ENCODE results near the gene PARD3B. TPM values are rescaled to one million over a fixed set of nuclear protein-coding genes. Genes with fewer than 3 reads are reported as not detected.
"Not testable (repeated sequence)": the region's sequence is repeated elsewhere in the genome, so short reads cannot be mapped to it uniquely, and the experiment has no call there.

The PARD3B gene
- total RNA-seq, 1 experiment from 2014 or later = 5.8 TPM

DNA sequence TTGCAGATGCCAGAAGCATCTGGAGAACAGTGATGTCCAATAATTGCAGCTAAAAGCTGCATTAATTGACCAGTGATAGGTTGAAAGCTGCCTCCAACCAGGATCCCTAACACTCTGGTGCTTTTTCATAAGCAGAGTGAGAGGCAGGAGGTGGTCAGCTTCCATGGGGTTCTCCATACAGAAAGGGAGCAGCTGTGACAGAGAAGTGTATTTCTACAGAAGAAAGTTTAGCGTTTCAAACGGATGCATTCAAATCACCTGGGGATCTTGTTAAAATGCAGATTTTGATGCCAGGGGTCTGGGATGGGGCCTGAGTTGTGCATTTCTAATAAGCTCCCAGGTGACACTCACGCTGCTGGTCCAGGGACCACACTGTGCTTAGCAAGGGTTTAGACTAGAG lies 920.5 kb downstream of the PARD3B start:
- DNase-seq (ENCODE audit: extremely low read depth, low read depth) = no peak

DNA sequence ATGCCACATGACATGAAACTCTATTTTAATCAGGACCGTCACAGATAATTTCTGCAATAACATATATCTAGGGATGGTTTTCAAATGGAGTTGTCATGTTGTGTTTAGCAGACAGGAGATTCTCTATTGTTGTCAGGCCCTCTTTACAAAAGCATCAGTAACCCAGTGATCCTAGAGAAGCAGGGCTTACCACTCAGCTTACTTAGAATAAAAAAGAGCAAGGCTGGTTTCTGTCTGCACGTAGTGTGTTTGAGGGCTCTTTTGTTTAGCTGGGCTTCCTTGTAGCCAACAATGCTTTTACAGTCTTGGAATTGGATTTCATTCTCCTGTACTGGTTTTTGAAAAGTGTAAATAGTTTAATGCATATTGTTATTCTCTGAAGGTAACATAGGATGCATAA lies 926.5 kb downstream of the PARD3B start:
- DNase-seq (ENCODE audit: extremely low read depth, low read depth) = no peak

DNA sequence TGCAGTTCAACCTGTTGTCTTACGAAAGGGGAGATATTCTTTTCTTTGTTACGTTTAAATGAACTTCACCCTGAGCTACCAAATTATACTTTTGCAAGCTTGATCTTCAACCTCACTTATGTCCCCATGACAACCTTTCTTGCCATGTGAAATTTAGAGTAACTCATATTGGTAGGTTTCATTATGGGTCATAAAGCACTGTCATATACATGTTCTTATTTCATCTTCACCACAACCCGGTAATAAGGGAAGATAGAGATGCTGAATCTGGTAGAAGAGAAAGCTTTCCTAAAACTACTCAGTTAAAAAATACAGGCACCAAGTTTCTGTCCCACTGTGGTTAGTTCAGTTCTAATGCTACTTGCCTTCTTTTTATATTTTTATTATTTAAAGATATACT lies 928.5 kb downstream of the PARD3B start:
- no peak for DNase-seq (ENCODE audit: extremely low read depth, low read depth)

DNA sequence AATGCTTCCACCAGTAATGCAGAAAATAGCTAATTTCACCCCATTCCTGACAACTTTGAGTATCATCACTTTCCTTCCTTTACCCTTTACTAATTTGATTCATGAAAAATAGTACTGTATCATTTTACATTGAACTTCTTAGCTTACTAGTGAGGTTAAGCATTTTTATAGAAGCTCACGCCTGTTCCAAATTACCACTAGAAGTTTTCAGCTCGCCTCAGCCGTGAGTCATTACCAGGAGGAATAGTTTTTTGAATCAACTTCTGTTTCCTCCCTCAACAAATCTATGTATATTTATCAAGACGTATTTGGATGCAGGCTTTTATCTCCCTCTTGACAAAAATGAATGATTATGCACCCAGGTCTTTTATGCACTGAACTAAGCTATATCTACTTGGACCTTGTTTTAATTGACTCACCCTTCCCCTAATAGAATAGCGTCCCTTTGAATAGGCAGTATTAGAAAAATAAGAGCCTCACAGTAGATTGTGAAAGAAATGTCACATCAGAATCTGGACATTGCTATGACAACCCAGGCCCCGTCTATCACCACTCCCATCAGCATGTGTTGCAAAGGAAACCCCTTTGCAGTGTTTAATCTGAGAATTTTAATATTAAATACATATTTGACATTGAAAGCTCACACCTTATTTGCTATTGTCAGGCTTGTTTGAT lies 929.6 kb downstream of the PARD3B start:
- no peak for DNase-seq (ENCODE audit: extremely low read depth, low read depth)

DNA sequence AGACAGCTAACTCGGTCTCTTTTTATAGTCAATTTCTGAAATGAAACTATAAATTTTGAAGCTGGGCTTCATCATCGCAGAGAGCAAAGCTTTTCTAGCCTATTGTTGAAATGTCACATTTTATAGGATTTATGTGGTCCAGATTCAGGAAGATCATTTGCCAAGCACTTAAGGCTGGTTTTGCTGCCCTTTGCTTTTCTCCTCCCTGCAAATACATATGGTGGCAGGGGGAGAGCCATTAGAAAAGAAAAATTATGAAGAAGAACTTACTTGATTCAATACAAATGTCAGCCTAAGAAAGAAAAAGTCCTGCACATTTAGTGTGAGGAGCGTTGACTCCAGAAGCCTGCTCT lies 930.1 kb downstream of the PARD3B start:
- DNase-seq (ENCODE audit: extremely low read depth, low read depth) = no peak

DNA sequence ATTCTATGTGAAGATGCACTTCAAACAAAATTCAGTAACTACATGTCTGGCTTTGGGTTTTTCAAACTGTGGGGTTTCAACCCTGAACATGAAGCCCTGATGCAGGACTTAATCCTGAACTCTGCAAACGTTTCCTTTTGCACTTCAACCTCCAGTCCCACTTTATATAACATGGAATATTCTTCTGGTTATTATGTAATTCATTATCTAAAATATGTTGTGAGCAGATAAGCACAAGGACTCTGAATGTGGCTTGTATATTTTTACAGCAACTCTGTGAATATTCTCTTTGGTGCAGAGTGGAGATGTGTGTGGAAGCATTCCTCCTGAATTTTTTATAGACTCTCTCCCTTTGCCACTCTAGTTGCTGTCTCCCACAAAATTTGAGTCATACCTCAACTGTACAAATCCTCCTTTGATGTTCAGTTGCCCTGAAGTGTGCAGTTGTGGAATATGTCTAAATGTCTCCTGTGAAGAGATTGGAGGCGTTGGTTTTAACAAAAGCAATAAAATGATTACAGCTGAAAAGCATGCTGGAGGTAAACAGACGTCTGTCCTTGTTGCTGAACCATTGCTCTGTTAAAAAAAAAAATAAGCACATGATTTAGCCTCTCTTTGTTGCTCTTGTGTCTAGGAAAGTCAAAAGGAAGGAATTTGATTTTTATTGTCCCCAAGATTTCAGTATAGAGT lies 931.9 kb downstream of the PARD3B start:
- DNase-seq (ENCODE audit: extremely low read depth, low read depth) = no peak

DNA sequence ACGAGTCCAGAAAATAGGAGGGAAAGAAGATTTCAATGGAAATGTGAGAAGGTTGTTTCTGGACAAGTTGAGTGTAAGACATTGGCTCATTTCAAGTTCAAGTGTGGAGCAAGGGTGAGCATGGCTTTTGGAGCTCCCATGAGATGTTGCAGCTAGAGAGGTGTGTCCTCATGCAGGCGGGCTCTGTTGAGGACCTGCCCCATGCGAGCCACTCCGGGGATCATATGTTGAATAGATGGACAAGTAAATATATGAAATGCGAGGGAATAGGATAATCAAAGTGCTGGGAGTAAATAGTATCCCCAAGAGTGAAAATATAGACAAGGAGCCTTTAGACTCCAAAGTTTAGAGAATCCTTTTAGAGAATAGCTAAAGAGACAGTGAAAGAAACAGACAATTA lies 936.6 kb downstream of the PARD3B start:
- DNase-seq (ENCODE audit: extremely low read depth, low read depth) = no peak

DNA sequence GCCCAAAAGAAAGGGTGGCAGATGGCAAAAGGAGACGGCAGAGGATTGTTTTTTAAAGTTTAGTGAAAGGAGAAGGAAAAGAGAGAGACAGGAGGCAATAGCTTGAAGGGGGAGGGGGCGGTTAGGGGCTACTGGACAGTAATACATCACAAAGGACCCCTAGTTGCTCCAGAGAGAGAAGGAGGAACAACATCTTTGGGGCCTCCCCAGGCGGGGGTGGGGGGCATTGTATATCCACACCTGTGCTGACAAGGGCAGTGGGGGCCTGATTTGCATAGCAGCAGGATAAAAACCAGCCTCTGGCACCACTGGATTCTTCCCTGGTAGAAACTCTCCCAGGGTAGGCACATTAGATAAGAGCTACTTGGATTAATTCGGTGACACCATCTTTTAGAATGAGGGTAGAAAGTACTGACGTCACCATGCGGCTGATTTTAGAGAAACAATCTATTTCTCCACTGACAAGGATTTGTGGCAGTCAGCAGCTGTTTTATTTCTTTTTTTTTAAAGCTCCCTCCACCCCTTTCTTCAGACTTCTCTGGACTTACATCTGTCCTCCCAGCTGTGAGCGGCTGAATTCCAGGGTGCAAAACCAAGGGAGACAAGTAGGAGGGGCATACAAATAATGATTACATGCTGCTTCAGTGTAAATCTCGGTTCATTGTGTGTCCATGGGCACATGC lies 937.3 kb downstream of the PARD3B start:
- DNase-seq (ENCODE audit: extremely low read depth, low read depth) = no peak

DNA sequence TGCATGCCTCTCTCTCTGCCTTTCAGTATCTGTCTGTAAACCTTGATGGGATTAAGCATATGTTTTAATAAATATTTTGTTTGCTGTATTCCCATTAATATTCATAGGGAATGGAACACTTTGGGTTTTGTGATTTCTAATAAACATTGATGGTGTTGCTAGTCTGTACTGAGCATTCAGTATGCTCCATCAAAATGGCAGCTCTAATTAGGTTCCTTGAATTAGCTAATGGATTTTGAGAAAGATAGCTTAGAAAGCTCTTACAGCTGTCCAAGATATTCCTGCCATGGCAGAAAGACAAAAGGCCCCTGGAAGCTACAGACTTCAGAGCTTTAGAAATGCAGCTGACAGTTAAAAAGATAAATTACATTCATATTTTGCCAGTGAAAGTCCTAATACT lies 937.8 kb downstream of the PARD3B start:
- no peak for DNase-seq (ENCODE audit: extremely low read depth, low read depth)

DNA sequence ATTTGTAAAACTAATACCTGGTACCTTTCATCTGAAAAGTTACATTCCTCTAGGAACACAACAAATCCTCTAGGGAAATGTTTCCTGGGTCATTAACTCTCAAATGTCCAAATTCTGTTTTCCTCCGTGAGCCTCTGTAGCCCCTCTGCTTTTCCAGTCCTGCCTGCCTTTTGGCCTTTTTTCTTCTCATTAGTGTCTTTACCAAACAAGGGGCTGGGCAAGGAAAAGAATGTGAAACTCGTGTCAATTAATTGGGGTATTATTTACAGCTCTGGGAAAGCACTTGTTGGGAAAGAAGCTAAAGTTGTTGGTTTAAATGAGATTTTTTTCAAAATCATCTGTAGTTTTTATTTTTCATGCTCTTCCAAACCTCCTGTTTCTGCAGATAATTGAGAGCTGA lies 938.9 kb downstream of the PARD3B start:
- no peak for DNase-seq (ENCODE audit: extremely low read depth, low read depth)

DNA sequence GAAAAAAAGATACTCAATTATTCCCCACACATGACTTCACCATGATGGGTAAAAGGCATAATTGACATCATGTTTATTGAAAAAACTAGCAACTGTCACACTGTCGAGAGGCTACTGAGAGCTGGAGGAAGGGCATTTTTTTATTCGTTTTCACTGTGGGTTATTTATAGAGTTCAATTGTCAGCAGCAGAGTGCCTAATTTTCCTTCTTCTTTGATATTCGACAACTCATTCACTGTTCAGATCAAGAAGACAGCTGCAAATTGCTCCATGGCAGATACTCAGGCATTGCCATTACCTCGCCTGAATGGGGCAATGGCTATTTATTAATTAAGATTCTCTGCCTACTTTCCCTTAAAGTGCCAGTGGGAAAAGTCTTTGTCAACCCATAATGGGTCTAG lies 939.5 kb downstream of the PARD3B start:
- DNase-seq (ENCODE audit: extremely low read depth, low read depth) = no peak

DNA sequence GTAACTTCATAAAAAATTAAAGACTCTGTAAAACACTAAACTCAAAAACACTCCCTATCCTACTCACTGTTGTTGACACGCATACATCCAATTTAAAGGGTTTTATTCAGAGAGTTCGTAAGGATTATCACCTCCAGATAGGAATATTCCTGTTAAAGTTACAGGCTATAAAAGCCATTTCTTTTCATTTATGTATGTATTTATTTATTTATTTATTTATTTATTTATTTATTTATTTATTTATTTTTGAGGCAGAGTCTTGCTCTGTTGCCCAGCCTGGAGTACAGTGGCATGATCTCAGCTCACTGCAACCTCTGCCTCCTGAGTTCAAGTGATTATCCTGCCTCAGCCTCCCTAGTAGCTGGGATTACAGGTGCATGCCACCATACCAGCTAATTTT lies 948.3 kb downstream of the PARD3B start:
- DNase-seq (ENCODE audit: extremely low read depth, low read depth) = not testable (repeated sequence)

DNA sequence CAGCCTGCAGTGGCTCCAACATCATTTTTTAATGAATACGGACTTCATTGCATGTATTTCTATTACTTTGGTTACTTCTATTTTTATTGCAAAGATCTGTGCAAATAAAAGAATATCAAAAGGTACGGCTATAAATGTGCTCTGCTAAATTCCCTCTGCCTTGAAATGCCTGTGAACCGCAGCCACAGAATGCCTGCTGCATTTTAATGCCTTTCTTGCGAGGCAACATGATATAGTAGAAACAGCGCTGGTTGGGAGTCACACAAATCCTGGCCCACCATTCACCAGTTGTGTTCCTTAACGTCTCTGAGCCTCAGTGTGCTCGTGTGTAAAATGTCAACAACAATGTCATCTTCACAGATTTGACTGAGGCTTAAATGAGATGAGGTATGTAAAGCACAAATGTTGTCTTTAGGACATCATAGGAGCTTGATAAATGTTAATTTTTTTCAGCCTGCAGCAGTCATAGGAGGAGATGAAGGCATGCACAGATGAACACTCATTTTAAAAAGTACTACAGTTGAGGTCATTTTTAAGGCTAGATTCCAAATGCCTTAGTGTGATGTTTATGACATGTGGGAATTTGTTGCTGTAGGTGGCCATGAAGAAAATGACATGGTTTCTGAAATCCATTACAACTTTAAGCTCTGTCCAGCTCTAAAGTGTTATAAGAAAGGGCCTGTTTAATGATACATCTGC lies 949.4 kb downstream of the PARD3B start:
- DNase-seq (ENCODE audit: extremely low read depth, low read depth) = no peak

DNA sequence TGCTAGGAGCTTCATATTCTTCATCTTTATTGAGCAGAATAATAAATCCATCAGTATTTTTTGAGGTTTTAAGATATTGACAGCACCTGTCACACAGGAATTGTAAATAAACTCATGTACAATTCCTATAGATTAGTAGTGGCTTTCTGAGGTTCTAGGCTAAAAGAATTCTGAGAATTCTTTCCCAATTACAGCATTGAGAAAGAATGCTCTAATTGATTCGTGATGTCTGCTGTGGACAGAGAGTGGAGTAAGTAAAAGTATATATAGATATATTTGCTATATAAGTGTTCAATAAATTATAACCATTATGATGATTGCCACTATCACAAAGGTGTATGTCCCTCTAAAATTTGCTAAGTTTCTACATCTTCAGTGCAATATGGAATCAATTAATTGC lies 950.5 kb downstream of the PARD3B start:
- DNase-seq (ENCODE audit: extremely low read depth, low read depth) = no peak

DNA sequence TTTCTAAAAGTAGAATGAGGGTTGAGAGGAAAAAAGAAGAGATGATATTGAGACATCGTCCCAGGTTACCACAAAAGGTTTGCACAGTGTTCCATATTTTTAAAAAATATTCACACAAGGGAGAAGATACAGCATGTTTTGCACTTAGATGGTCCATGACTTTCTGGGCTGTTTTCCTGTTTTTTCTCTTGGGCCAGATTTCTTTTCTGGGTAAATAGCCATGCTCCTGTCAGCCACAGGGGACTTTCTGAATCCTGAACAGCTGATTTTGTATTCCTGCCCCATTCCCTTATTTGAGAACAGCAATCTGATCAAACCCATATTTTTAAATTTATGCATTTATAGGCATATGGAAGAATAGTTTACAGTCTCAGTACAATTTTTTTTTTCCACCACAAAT lies 951.1 kb downstream of the PARD3B start:
- DNase-seq (ENCODE audit: extremely low read depth, low read depth) = no peak

DNA sequence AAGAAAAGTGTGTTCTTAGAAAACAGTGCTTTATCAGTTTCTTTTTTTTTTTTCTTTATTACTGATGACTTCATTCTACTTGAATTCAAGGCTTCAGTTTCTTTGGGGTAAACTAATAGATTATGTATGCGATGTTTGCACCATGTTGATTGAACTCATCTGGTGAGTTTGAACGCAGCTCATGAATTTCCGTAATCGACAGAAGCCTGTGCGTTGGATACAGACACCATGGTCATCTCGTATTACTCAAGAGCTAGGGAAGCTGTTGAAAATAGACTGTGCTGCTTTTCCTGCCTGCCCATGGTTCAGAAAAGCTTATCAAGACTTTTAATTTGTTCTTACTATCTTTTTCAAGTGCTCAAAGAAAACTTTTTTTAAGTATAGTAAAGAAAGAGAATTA lies 951.5 kb downstream of the PARD3B start:
- DNase-seq (ENCODE audit: extremely low read depth, low read depth) = no peak

DNA sequence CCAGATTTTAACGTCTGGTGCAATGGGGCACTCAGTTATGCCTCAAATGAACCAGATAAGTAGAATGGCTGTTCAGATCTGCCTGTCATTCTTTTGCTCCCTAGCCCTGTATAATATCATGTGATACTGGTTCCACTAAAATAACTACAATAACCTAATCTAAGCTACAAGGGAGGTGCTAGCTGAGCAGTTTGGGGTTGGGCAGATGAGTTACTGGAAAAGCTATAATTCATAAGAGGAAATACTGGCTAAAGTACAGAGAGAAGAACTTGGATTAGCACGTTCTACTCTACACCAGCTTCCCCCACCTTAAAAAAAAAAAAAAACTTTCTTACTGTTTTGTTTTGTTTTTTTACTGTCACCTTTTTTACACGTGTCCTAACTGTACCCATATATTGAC lies 953.7 kb downstream of the PARD3B start:
- DNase-seq (ENCODE audit: extremely low read depth, low read depth) = no peak

DNA sequence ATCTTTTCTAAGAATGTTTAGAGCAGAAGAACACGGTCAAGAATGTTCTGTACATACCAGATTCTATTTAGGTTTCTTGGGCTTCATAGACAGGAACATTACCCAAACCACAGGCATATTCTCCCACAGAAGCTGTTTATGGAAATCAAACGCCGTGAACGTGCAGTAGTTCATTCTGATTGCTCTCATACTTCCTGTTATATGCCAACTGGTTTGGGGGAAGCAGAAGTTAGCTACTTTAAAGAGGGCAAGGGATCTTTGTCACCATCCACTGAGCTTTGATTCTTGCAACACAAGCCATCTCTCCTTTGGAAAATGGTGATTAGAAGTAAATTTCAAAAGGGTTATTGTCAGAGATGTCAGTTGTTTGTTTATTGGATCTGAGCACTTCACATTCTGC lies 954.8 kb downstream of the PARD3B start:
- DNase-seq (ENCODE audit: extremely low read depth, low read depth) = no peak

DNA sequence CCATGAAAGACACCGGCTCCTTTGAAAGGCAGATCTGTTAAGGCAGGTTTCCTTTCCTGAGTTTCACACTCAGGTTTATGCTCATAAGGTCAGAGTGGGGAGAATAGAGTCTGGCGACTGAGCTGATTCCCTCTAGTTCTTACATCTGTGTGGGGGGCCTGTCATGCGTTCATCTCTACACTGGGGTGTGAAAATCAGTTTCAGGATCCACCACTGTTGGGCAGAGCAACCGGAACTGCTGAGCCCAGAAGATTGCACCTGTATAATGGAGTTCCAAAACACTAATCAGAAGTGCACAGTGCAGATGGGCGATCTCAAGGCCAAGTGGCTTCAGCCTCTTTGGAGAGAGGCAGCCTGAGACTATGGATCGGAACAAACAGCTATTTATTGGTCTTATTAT lies 955.7 kb downstream of the PARD3B start:
- no peak for DNase-seq (ENCODE audit: extremely low read depth, low read depth)

DNA sequence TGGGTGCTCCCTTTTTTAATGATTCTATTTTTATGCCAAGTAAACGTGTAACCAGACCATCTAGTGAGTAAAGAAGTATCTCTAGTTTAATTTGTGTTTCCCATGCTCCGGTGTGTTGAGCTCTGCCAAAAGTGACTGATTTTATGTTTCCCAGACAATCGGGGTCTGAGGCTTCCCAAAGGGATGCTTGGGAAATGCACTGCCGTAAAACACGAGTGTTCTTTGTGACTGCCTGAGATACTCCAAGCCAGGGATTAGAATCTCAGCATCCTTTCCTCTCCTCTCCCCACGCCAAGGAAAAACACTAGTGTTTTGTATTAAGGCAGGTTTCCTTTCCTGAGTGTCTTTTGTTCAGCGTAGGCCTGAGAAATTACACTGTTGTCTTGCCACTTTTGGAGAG lies 956.6 kb downstream of the PARD3B start:
- no peak for DNase-seq (ENCODE audit: extremely low read depth, low read depth)

DNA sequence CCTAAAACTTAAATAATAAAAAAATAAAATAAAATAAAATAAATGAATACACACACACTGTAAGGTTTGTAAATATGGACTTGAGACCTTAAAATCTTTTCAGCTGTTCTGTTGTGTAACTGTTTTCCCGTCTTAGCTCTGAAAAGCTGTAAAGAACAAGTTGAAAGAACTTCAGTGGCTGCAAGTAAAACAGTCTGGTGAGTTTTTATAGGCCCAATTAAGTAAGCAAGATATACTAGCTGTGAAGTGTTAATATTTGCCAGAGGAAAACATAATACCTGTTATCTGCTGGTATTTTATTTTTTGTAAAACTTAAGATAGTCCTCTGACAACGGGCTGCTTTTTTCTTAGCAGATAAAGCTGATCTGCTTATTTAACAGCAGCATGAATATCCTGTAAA lies 960.1 kb downstream of the PARD3B start:
- DNase-seq (ENCODE audit: extremely low read depth, low read depth) = no peak

DNA sequence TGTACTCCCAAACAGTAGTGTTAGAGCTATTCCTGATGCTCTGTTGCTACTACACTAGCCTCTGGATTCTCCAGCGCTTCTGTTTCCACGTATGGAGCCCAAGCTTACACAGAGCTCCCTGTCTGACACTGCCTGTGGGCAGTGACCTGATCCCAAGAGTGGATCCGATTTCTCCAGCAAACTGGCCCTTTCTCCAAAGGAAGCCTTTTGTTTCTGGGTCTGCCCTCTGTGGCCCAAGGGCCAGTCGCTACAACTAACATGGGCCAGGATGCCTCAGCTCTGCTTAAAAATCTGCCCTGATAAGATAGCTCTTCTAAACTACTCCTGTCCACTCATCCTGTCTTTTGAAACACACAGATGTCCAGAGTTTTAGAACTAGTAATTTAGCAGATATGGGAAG lies 964.4 kb downstream of the PARD3B start:
- DNase-seq (ENCODE audit: extremely low read depth, low read depth) = no peak

Data from NCI-H460 (cell line).